GM23248 (cell line): Measurements from ENCODE around the gene NBR1. TPM values are rescaled to one million over a fixed set of nuclear protein-coding genes. Genes with fewer than 3 reads are reported as not detected.
"Not testable (repeated sequence)": the region's sequence is repeated elsewhere in the genome, so short reads cannot be mapped to it uniquely, and the experiment has no call there.

ENCODE experiments used
- DNase-seq: peaks from one replicate; pipeline ENCODE4 v3.0.0-alpha.2; 2015
- H2AFZ ChIP-seq: fragments of 200-600 bp; sonication (generic); 2 replicates; pipeline ENCODE4 v1.6.1; 2016; ENCODE audit warnings: antibody characterized with exemption
- H3F3A ChIP-seq: fragments of 200-600 bp; sonication (generic); 2 replicates; pipeline ENCODE4 v1.6.1; 2016; ENCODE audit warnings: mild to moderate bottlenecking, antibody characterized with exemption, mixed run types; ENCODE audit not compliant: insufficient read depth
- H3K27ac ChIP-seq: fragments of 200-600 bp; sonication (generic); 2 replicates; pipeline ENCODE4 v1.5.1; 2016; ENCODE audit warnings: mild to moderate bottlenecking
- H3K27me3 ChIP-seq: fragments of 200-600 bp; sonication (generic); replicated peaks from 2 replicates; pipeline ENCODE4 v1.6.1; 2016; ENCODE audit warnings: mild to moderate bottlenecking; ENCODE audit not compliant: insufficient read depth
- H3K36me3 ChIP-seq: fragments of 200-600 bp; sonication (generic); 2 replicates; pipeline ENCODE4 v1.6.1; 2016; ENCODE audit warnings: low read depth, mild to moderate bottlenecking
- H3K4me1 ChIP-seq: fragments of 200-600 bp; sonication (generic); 2 replicates; pipeline ENCODE4 v1.6.1; 2016; ENCODE audit warnings: mild to moderate bottlenecking; ENCODE audit not compliant: insufficient read depth
- H3K4me2 ChIP-seq: fragments of 200-600 bp; sonication (generic); one replicate; pipeline ENCODE4 v1.6.1; 2016; ENCODE audit warnings: mild to moderate bottlenecking; ENCODE audit not compliant: unreplicated experiment
- H3K4me3 ChIP-seq: fragments of 200-600 bp; sonication (generic); 2 replicates; pipeline ENCODE4 v1.5.1; 2016; ENCODE audit warnings: mild to moderate bottlenecking
- H3K79me2 ChIP-seq: fragments of 200-600 bp; sonication (generic); 2 replicates; pipeline ENCODE4 v1.6.1; 2016; ENCODE audit warnings: mild to moderate bottlenecking; ENCODE audit not compliant: insufficient read depth
- H3K9ac ChIP-seq: fragments of 200-600 bp; sonication (generic); 2 replicates; pipeline ENCODE4 v1.6.1; 2016; ENCODE audit warnings: mild to moderate bottlenecking
- H3K9me2 ChIP-seq: fragments of 200-600 bp; sonication (generic); 2 replicates; pipeline ENCODE4 v1.6.1; 2016; ENCODE audit warnings: mixed run types, mild to moderate bottlenecking, moderate library complexity; ENCODE audit not compliant: insufficient read depth
- H3K9me3 ChIP-seq: fragments of 200-600 bp; sonication (generic); one replicate; pipeline ENCODE4 v1.6.1; 2017; ENCODE audit warnings: low read depth
- H4K20me1 ChIP-seq: fragments of 200-600 bp; sonication (generic); 2 replicates; pipeline ENCODE4 v1.6.0; 2016; ENCODE audit not compliant: insufficient read depth
- EZH2 ChIP-seq: fragments of 200-600 bp; sonication (generic); IDR thresholded peaks from 2 replicates; pipeline ENCODE4 v1.6.1; 2018; ENCODE audit warnings: antibody characterized with exemption, mild to moderate bottlenecking; ENCODE audit not compliant: insufficient read depth, poor library complexity, severe bottlenecking
- EZH2phosphoT487 ChIP-seq: fragments of 200-600 bp; sonication (generic); IDR thresholded peaks from 2 replicates; pipeline ENCODE4 v1.6.1; 2018; ENCODE audit warnings: antibody characterized with exemption, moderate library complexity, mild to moderate bottlenecking, low read depth; ENCODE audit not compliant: insufficient read depth
- WGBS, 2 experiments: methylation state at CpG; one replicate each; pipeline ENCODE4 v1.1.6; 2015 to 2017; ENCODE audit warnings: low lambda C conversion rate in 2 of 2, low coverage in 1 of 2; ENCODE audit errors: missing lambda C conversion rate in 2 of 2; 5-methylcytosine and 5-hydroxymethylcytosine counted together
- in situ Hi-C: fragments of 300-500 bp; cut with MboI; formaldehyde crosslinking; loops from 2 replicates; pipeline ENCODE4 v1.15.0; 2020
- polyA plus RNA-seq: library from polyadenylated mRNA; unstranded; fragments of >200 nt; fragmentation: Nextera tagmentation; extraction: Ambion mirVana; gene quantifications from 2 replicates; pipeline ENCODE4 v1.2.1, GENCODE V29; 2016
- total RNA-seq: library from RNA; depleted of rRNA; stranded (reverse); fragments of >200 nt; shearing (Covaris generic); gene quantifications from 2 replicates; pipeline ENCODE4 v1.2.3, GENCODE V29; 2014

The NBR1 gene
- total and polyA plus RNA-seq, 2 experiments from 2014 or later = 71.6 to 109 TPM

DNA sequence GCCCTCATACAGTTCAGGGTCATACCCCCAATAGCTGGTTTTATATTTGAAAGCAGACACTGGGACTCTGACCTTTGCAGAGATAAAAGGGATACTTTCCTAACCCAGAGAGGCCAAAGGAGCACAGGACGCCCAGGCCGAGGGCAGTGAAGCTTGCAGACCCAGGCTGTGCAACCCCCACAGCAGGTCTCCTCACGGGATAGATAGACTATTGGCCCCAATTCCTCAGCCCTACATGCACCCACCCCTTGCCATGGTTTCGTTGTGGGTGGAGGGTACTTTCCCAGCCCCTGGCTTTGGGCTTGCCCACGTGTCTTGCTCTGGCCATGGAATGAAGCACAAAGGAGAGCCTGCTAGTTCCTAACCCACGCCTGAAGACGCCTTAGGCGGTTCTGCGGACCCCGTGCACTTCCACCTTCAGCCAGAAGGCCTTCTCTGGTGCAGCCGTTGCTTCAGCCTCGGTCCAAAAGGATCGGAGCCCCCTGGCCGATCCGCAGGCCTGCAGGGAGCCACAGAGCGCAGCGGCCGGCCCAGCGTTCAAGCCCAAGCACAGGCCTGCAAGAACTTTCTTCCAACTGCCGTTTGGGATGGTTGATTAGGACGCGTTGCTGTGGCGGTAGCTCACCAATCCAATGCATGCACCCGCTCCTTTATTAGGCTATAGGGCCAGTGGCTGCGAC is 36.1 kb upstream of the NBR1 start:
- 97 to 98% methylated on average over 24 to 25 of the region's 25 CpGs for WGBS, 2 experiments
- no peaks in the 10 kb centered on the region for H4K20me1 ChIP-seq
- no peak for TF ChIP-seq EZH2phosphoT487
- TF ChIP-seq EZH2 = no peak
- no peak for DNase-seq
- H3K79me2 ChIP-seq = peaks cover 5% of the 10 kb centered on the region; the same call in 1 of the 2 replicates
- H3K4me1 ChIP-seq = no peaks in the 10 kb centered on the region
- H2AFZ ChIP-seq = no peak overlapping the region
- no peak overlapping the region for H3K27ac ChIP-seq
- H3K4me3 ChIP-seq = no peak overlapping the region
- no peaks in the 10 kb centered on the region for H3K36me3 ChIP-seq
- no peaks in the 10 kb centered on the region for H3K9me2 ChIP-seq
- H3K27me3 ChIP-seq = no peaks in the 10 kb centered on the region
- no peak overlapping the region for H3K9ac ChIP-seq
- H3K9me3 ChIP-seq = no peaks in the 10 kb centered on the region
- in situ Hi-C loops = no loop called here
- no peaks in the 10 kb centered on the region for H3F3A ChIP-seq
- no peak overlapping the region for H3K4me2 ChIP-seq

DNA sequence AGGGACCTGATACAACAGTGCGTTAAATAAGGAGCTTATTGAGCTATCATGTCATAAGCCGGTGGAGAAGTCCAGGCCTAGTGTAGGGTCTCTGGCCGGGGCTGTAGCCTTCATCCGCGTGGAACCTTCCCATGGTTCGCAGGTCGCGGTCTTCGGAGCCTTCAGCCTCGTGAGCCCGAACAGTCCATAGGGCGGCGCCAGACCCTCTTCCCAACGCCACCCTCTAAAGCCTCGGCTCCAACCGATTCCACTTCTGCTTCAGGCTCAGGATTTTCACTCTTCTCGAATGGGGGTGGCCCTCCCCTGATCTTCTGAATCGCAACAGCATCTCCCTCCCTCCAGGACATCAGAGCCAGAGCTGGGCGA is 35.6 kb upstream of the NBR1 start:
- Histone ChIP-seq H2AFZ (no peak overlapping the region), H3K4me1 (no peaks in the 10 kb centered on the region), H4K20me1 (no peaks in the 10 kb centered on the region), H3K9ac (no peak overlapping the region), H3K27ac (no peak overlapping the region), H3K36me3 (no peaks in the 10 kb centered on the region), H3K9me3 (no peaks in the 10 kb centered on the region), H3K27me3 (no peaks in the 10 kb centered on the region), H3K9me2 (no peaks in the 10 kb centered on the region), H3K4me2 (no peak overlapping the region), H3K79me2 (no peaks in the 10 kb centered on the region), H3F3A (no peaks in the 10 kb centered on the region), H3K4me3 (no peak overlapping the region)
- no peak for TF ChIP-seq EZH2phosphoT487
- TF ChIP-seq EZH2 = no peak
- WGBS, 2 experiments = 93 to 97% methylated on average over 17 to 19 of the region's 19 CpGs
- in situ Hi-C loops = no loop called here
- no peak for DNase-seq

DNA sequence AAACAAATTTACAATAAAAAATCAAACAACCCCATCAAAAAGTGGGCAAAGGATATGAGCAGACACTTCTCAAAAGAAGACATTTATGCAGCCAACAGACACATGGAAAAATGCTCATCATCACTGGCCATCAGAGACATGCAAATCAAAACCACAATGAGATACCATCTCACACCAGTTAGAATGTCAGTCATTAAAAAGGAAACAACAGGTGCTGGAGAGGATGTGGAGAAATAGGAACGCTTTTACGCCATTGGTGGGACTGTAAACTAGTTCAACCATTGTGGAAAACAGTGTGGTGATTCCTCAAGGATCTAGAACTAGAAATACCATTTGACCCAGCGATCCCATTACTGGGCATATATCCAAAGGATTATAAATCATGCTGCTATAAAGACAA is 34.4 kb upstream of the NBR1 start:
- H3K4me2 ChIP-seq, H4K20me1 ChIP-seq, DNase-seq, H3K9ac ChIP-seq, H2AFZ ChIP-seq, H3K4me3 ChIP-seq, H3K27ac ChIP-seq, in situ Hi-C loops, H3K36me3 ChIP-seq, H3F3A ChIP-seq, H3K79me2 ChIP-seq, H3K9me2 ChIP-seq, H3K27me3 ChIP-seq, H3K4me1 ChIP-seq, H3K9me3 ChIP-seq: not testable (repeated sequence)
- 98% methylated on average over 3 of the region's 3 CpGs for WGBS, 2 experiments

DNA sequence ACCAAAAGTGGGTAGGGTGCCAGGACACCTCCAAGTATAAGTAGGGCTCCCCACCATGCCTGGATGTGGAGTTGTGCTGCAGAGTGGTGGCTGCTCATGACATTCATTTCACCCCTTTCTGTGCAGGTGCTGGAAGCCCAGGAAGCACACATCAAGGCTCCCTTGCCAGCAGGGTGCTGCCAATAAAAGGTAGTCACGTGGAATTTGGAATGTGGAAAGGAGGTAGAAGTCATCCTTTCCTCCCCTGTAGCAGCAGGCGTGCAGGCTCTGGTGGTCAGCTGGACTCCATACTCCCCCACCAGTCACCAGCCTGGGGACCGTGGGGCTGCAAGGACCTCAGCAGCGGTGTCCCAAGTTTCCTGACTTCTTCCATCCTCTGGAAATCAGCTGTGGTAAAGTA is 32.5 kb upstream of the NBR1 start:
- H3K36me3 ChIP-seq, in situ Hi-C loops, H3K9me3 ChIP-seq, DNase-seq, H3K27ac ChIP-seq, H3K4me3 ChIP-seq, H4K20me1 ChIP-seq, H3K9ac ChIP-seq, H3K27me3 ChIP-seq, H2AFZ ChIP-seq, H3F3A ChIP-seq, H3K4me1 ChIP-seq, H3K79me2 ChIP-seq, H3K4me2 ChIP-seq, H3K9me2 ChIP-seq: not testable (repeated sequence)
- WGBS, 2 experiments = 71 to 78% methylated on average over 4 of the region's 4 CpGs
